ENCODE results near the gene STRBP. TPM values are rescaled to one million over a fixed set of nuclear protein-coding genes. Genes with fewer than 3 reads are reported as not detected.

Gene STRBP
- total and polyA plus RNA-seq, 2 donors: 41.8 to 48.4 TPM

GRCh38 chr9:123175854-123176629, 92.3 kb downstream of the STRBP start:
- peak overlapping the region; percentile 37 to 98 for H3K27ac ChIP-seq (ENCODE audit: low read depth in 1 of 2, low read length in 1 of 2)
- H3K4me1 ChIP-seq (ENCODE audit: control insufficient read depth in 2 of 2, insufficient read depth in 2 of 2, low read length in 2 of 2): peaks cover 13% of the 10 kb centered on the region in 2 donors
- H3K9me3 ChIP-seq (ENCODE audit: control insufficient read depth in 2 of 2, insufficient read depth in 1 of 2, low read length in 1 of 2): no peaks in the 10 kb centered on the region
- WGBS: 94% methylated on average over 4 of the region's 4 CpGs
- peaks cover 3 to 24% of the 10 kb centered on the region in 2 donors for H3K36me3 ChIP-seq (ENCODE audit: control insufficient read depth in 2 of 2, insufficient read depth in 2 of 2, low read length in 1 of 2)
- H3K27me3 ChIP-seq (ENCODE audit: control insufficient read depth in 2 of 2, insufficient read depth in 1 of 2, low read length in 1 of 2): no peaks in the 10 kb centered on the region
- DNase-seq (ENCODE audit: low read depth in 6 of 9, low spot score in 9 of 9): peak in 1 of 9 donors; percentile 11
- no peak overlapping the region for H3K4me3 ChIP-seq (ENCODE audit: low read length in 2 of 2)

DNA sequence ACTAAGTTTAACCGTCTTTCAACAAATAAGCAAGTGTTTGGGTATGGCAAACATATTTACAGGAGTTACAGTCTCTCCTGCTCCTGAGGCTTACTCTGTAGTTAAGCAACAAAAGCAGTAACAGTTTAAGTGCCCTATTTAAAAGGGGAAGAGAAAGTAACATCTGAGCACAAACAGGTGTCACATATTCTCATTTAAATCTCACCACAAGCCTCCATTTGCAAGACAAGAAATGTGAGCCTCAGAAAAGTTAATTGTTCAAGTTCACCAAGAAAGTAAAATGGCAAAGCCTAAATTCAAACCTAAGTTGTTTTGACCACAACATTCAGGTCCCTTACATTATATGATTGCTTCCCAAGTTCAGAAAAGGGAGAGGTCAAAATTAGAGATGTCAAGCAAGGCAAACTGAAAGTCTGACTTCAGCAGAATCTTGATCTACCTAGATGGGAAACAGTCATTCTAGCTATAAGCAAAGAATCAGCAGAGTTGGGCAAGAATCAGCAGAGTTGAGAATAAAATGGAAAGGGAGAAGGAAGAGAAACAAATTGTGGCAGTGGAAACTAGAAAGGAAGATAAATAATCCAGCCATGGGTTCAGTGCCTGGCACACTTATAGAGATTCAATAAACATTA, 93.4 kb downstream of the STRBP start:
- H3K36me3 ChIP-seq (ENCODE audit: control insufficient read depth in 2 of 2, insufficient read depth in 2 of 2, low read length in 1 of 2): peaks cover 3 to 23% of the 10 kb centered on the region in 2 donors
- WGBS: 72% methylated on average over 1 of the region's 1 CpG
- no peaks in the 10 kb centered on the region for H3K27me3 ChIP-seq (ENCODE audit: control insufficient read depth in 2 of 2, insufficient read depth in 1 of 2, low read length in 1 of 2)
- peak; percentile 32 to 86 (median 61) for DNase-seq (ENCODE audit: low read depth in 6 of 9, low spot score in 9 of 9)
- peaks cover 13% of the 10 kb centered on the region in 2 donors for H3K4me1 ChIP-seq (ENCODE audit: control insufficient read depth in 2 of 2, insufficient read depth in 2 of 2, low read length in 2 of 2)
- H3K27ac ChIP-seq (ENCODE audit: low read depth in 1 of 2, low read length in 1 of 2): peak overlapping the region; percentile 76 to 98
- H3K9me3 ChIP-seq (ENCODE audit: control insufficient read depth in 2 of 2, insufficient read depth in 1 of 2, low read length in 1 of 2): no peaks in the 10 kb centered on the region
- no peak overlapping the region for H3K4me3 ChIP-seq (ENCODE audit: low read length in 2 of 2)

- Histone ChIP-seq H3K4me1 (ENCODE audit: control insufficient read depth in 2 of 2, insufficient read depth in 2 of 2, low read length in 2 of 2) (peaks cover 13% of the 10 kb centered on the region in 2 donors), H3K9me3 (ENCODE audit: control insufficient read depth in 2 of 2, insufficient read depth in 1 of 2, low read length in 1 of 2) (no peaks in the 10 kb centered on the region), H3K27me3 (ENCODE audit: control insufficient read depth in 2 of 2, insufficient read depth in 1 of 2, low read length in 1 of 2) (no peaks in the 10 kb centered on the region), H3K36me3 (ENCODE audit: control insufficient read depth in 2 of 2, insufficient read depth in 2 of 2, low read length in 1 of 2) (peaks cover 3 to 18% of the 10 kb centered on the region in 2 donors), H3K27ac (ENCODE audit: low read depth in 1 of 2, low read length in 1 of 2) (peak overlapping the region; percentile 36 to 98), H3K4me3 (ENCODE audit: low read length in 2 of 2) (no peak overlapping the region)
- 95% methylated on average over 1 of the region's 1 CpG for WGBS
- peak in 2 of 9 donors; percentile 3 to 8 for DNase-seq (ENCODE audit: low read depth in 6 of 9, low spot score in 9 of 9)
These were observed 94.3 kb downstream of the STRBP start for GRCh38 chr9:123174079-123174478.

GRCh38 chr9:123169926-123170325, 98.5 kb downstream of the STRBP start:
- H3K4me1 ChIP-seq (ENCODE audit: control insufficient read depth in 2 of 2, insufficient read depth in 2 of 2, low read length in 2 of 2): peaks cover 7 to 10% of the 10 kb centered on the region in 2 donors
- 97% methylated on average over 3 of the region's 3 CpGs for WGBS

DNA sequence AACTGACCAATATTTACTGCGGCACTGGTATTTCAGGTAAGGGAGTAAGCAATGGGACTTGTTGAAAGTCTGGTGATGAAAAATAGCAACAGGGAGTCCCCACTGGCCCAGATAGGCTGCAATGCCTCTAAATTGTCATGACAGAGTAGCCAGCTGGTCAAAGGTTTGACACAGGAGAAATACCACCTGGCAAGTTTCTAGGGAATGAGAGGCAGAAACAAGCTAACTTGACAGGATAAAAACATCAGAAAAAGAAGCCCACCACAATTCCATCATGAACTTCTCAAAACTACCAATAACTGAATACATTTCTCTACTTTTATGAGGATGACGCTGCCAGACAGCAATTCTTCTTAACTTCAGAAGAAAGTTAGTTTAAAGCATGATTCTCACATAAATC, 99.8 kb downstream of the STRBP start:
- DNase-seq (ENCODE audit: low read depth in 6 of 9, low spot score in 9 of 9): no peak
- Histone ChIP-seq H3K9me3 (ENCODE audit: control insufficient read depth in 2 of 2, insufficient read depth in 1 of 2, low read length in 1 of 2) (no peaks in the 10 kb centered on the region), H3K4me3 (ENCODE audit: low read length in 2 of 2) (no peak overlapping the region), H3K4me1 (ENCODE audit: control insufficient read depth in 2 of 2, insufficient read depth in 2 of 2, low read length in 2 of 2) (peaks cover 0 to under 1% of the 10 kb centered on the region in 2 donors), H3K36me3 (ENCODE audit: control insufficient read depth in 2 of 2, insufficient read depth in 2 of 2, low read length in 1 of 2) (peaks cover 0 to 12% of the 10 kb centered on the region in 2 donors), H3K27me3 (ENCODE audit: control insufficient read depth in 2 of 2, insufficient read depth in 1 of 2, low read length in 1 of 2) (no peaks in the 10 kb centered on the region), H3K27ac (ENCODE audit: low read depth in 1 of 2, low read length in 1 of 2) (no peak overlapping the region)
- 99% methylated on average over 2 of the region's 2 CpGs for WGBS

More at GRCh38 chr9:123169926-123170325, 98.5 kb downstream of the STRBP start:
- Histone ChIP-seq H3K27ac (ENCODE audit: low read depth in 1 of 2, low read length in 1 of 2) (no peak overlapping the region), H3K9me3 (ENCODE audit: control insufficient read depth in 2 of 2, insufficient read depth in 1 of 2, low read length in 1 of 2) (no peaks in the 10 kb centered on the region), H3K27me3 (ENCODE audit: control insufficient read depth in 2 of 2, insufficient read depth in 1 of 2, low read length in 1 of 2) (no peaks in the 10 kb centered on the region), H3K36me3 (ENCODE audit: control insufficient read depth in 2 of 2, insufficient read depth in 2 of 2, low read length in 1 of 2) (peaks cover 0 to 12% of the 10 kb centered on the region in 2 donors), H3K4me3 (ENCODE audit: low read length in 2 of 2) (no peak overlapping the region)
- no peak for DNase-seq (ENCODE audit: low read depth in 6 of 9, low spot score in 9 of 9)

DNA sequence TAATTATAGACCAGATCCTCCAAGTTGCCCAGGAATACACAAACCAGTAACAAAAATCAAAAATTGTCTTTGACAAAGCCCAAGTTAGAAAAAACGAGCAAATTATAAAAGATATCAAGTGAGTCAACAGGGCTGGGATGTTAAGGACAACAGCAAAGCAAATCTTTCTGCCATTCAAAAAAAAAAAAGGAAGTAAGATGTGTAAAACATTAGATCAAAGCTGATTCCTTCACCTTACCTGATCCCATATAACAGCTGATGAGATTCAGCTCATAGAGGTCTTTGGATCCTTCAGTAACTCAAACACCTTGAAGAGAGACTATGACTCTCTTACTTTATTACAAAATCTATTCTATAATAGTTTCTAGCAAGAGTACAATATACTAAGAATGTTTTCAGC, 100.9 kb downstream of the STRBP start:
- DNase-seq (ENCODE audit: low read depth in 6 of 9, low spot score in 9 of 9): no peak
- H3K9me3 ChIP-seq (ENCODE audit: control insufficient read depth in 2 of 2, insufficient read depth in 1 of 2, low read length in 1 of 2): no peaks in the 10 kb centered on the region
- no peaks in the 10 kb centered on the region for H3K27me3 ChIP-seq (ENCODE audit: control insufficient read depth in 2 of 2, insufficient read depth in 1 of 2, low read length in 1 of 2)
- peaks cover 0 to 4% of the 10 kb centered on the region in 2 donors for H3K36me3 ChIP-seq (ENCODE audit: control insufficient read depth in 2 of 2, insufficient read depth in 2 of 2, low read length in 1 of 2)
- WGBS: 94% methylated on average over 1 of the region's 1 CpG
- no peak overlapping the region for H3K27ac ChIP-seq (ENCODE audit: low read depth in 1 of 2, low read length in 1 of 2)
- H3K4me3 ChIP-seq (ENCODE audit: low read length in 2 of 2): no peak overlapping the region
- no peaks in the 10 kb centered on the region for H3K4me1 ChIP-seq (ENCODE audit: control insufficient read depth in 2 of 2, insufficient read depth in 2 of 2, low read length in 2 of 2)

DNA sequence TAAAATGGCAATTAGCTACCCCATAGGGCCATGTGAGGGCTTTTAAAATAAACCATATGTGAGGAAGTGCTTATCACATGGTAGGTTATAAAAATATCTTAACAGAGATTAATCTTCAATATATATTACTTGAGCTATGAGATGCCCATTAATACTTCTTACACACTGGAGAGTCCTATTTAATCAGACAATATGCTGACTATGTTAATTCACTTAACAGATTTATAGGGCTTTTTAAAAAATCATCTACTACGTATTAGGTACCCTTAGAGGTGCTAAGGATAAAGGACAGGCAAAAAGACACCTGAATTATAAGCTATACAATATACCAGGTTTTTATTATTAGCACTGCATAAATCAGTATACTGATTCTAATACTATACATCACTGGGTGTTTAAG, 102.6 kb downstream of the STRBP start:
- H3K4me3 ChIP-seq (ENCODE audit: low read length in 2 of 2): no peak overlapping the region
- WGBS: 98% methylated on average over 1 of the region's 1 CpG
- no peak overlapping the region for H3K27ac ChIP-seq (ENCODE audit: low read depth in 1 of 2, low read length in 1 of 2)
- no peaks in the 10 kb centered on the region for H3K4me1 ChIP-seq (ENCODE audit: control insufficient read depth in 2 of 2, insufficient read depth in 2 of 2, low read length in 2 of 2)
- DNase-seq (ENCODE audit: low read depth in 6 of 9, low spot score in 9 of 9): no peak
- H3K9me3 ChIP-seq (ENCODE audit: control insufficient read depth in 2 of 2, insufficient read depth in 1 of 2, low read length in 1 of 2): no peaks in the 10 kb centered on the region
- no peaks in the 10 kb centered on the region for H3K36me3 ChIP-seq (ENCODE audit: control insufficient read depth in 2 of 2, insufficient read depth in 2 of 2, low read length in 1 of 2)
- H3K27me3 ChIP-seq (ENCODE audit: control insufficient read depth in 2 of 2, insufficient read depth in 1 of 2, low read length in 1 of 2): no peaks in the 10 kb centered on the region

DNA sequence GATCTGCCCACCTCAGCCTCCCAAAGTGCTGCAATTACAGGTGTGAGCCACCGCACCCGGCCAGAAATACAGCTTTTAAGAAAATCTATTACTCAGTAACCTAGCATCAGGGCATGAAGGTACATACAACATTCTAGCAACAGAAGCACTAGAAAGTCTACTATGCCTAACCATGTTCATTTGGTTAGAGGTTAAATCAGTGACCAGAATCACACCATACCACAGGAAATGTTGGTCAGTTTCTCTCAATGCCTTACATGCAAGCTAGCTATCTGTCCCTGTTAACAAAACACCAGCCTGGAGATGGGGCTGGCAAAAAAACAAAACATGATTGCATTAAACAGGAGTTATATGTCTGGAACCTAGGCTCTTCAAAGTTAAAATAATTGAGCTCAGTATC, 104.1 kb downstream of the STRBP start:
- H3K4me3 ChIP-seq (ENCODE audit: low read length in 2 of 2): no peak overlapping the region
- no peaks in the 10 kb centered on the region for H3K4me1 ChIP-seq (ENCODE audit: control insufficient read depth in 2 of 2, insufficient read depth in 2 of 2, low read length in 2 of 2)
- H3K9me3 ChIP-seq (ENCODE audit: control insufficient read depth in 2 of 2, insufficient read depth in 1 of 2, low read length in 1 of 2): no peaks in the 10 kb centered on the region
- 96% methylated on average over 2 of the region's 2 CpGs for WGBS
- no peaks in the 10 kb centered on the region for H3K36me3 ChIP-seq (ENCODE audit: control insufficient read depth in 2 of 2, insufficient read depth in 2 of 2, low read length in 1 of 2)
- no peaks in the 10 kb centered on the region for H3K27me3 ChIP-seq (ENCODE audit: control insufficient read depth in 2 of 2, insufficient read depth in 1 of 2, low read length in 1 of 2)
- no peak overlapping the region for H3K27ac ChIP-seq (ENCODE audit: low read depth in 1 of 2, low read length in 1 of 2)
- DNase-seq (ENCODE audit: low read depth in 6 of 9, low spot score in 9 of 9): no peak

DNA sequence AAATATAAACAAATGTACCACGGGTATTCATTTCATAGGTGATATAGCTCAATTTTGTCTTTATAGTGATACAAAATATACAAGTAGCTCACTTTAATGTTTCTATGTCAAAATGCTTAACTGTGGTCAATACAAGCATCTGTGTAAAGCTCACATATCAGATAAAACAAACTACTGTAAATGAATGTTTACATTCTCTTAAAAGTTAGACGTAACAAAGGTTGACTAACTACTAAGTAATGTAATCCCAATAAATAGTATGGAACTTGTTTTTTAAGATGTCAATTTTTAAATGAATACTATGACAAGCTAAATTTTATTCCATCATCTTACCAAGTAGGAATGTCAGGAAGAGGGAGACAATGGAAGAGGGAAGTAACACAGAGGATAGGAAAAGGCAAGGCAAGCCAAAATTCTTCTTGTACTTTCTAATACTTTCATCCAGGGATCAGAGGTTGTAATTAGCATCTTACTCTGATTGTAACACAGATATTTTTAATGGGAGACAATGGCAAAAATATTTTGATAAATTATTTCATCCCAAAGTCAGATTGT, 105.5 kb downstream of the STRBP start:
- H3K4me3 ChIP-seq (ENCODE audit: low read length in 2 of 2): no peak overlapping the region
- H3K27ac ChIP-seq (ENCODE audit: low read depth in 1 of 2, low read length in 1 of 2): no peak overlapping the region
- 96% methylated on average over 2 of the region's 2 CpGs for WGBS
- H3K36me3 ChIP-seq (ENCODE audit: control insufficient read depth in 2 of 2, insufficient read depth in 2 of 2, low read length in 1 of 2): peaks cover 0 to 2% of the 10 kb centered on the region in 2 donors
- H3K9me3 ChIP-seq (ENCODE audit: control insufficient read depth in 2 of 2, insufficient read depth in 1 of 2, low read length in 1 of 2): no peaks in the 10 kb centered on the region
- no peak for DNase-seq (ENCODE audit: low read depth in 6 of 9, low spot score in 9 of 9)
- H3K4me1 ChIP-seq (ENCODE audit: control insufficient read depth in 2 of 2, insufficient read depth in 2 of 2, low read length in 2 of 2): no peaks in the 10 kb centered on the region
- H3K27me3 ChIP-seq (ENCODE audit: control insufficient read depth in 2 of 2, insufficient read depth in 1 of 2, low read length in 1 of 2): no peaks in the 10 kb centered on the region

All from thymus (tissue), 11 donors.